ENCODE measurements around the gene HEXB.
"Not testable (repeated sequence)": the region's sequence is repeated elsewhere in the genome, so short reads cannot be mapped to it uniquely, and the experiment has no call there.

HEXB gene

DNA sequence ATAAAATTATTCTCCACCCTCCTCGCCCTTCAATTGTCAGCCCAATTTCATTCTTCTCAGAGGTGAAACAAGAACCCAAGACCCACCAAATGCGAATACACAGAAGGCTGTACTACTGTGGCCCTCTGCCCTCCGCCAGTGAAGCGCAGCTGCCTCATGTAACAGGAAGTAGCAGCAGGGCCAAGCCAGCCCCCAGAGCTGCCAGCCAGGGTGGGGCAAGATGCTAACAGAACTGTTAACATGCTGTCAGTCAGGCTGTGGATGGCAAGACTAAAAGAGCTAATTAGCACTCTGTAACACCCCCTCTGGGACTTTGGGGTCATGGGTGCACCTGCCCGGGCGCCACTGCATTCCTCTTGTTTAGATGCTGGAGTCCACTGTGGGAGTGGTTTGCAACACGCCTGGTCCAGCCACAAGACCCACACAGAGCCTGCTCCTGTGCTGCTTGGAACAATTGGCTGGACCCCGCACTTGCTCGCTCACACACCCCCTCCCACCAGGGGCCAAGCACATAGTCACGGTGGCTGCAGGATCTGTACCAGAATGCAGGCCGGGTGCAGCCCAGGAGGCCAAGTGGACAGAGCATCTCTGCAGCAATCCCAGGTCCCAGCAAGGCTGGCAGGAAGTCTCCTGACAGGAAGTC, 14.5 kb upstream of the HEXB start:
- DNase-seq = no peak
- Histone ChIP-seq H3K4me3 (ENCODE audit: low read length) (no peak overlapping the region), H3K27me3 (replicated peaks; ENCODE audit: insufficient read depth, low read length) (no peaks in the 10 kb centered on the region), H3K4me1 (ENCODE audit: low read length) (no peaks in the 10 kb centered on the region), H3K9ac (ENCODE audit: low read length) (no peak overlapping the region), H4K20me1 (ENCODE audit: insufficient read depth, low read length) (no peaks in the 10 kb centered on the region), H2AFZ (ENCODE audit: low read length) (no peak overlapping the region), H3F3A (ENCODE audit: insufficient read depth, low read length) (no peaks in the 10 kb centered on the region), H3K79me2 (ENCODE audit: low read length) (no peaks in the 10 kb centered on the region), H3K4me2 (ENCODE audit: low read depth, low read length) (no peak overlapping the region), H3K27ac (ENCODE audit: low read length) (no peak overlapping the region), H3K9me3 (replicated peaks; ENCODE audit: insufficient read depth, low read length) (no peaks in the 10 kb centered on the region), H3K36me3 (replicated peaks; ENCODE audit: insufficient read depth, low read length) (no peaks in the 10 kb centered on the region), H3K9me2 (replicated peaks; ENCODE audit: insufficient read depth, low read length) (no peaks in the 10 kb centered on the region)
- no peak for TF ChIP-seq EZH2 (optimal IDR thresholded peaks at IDR 0.05; ENCODE audit: low read depth, low read length)
- TF ChIP-seq EZH2phosphoT487 (IDR thresholded peaks at IDR 0.05; ENCODE audit: low read length) = no peak
- TF ChIP-seq, protein P1, sequence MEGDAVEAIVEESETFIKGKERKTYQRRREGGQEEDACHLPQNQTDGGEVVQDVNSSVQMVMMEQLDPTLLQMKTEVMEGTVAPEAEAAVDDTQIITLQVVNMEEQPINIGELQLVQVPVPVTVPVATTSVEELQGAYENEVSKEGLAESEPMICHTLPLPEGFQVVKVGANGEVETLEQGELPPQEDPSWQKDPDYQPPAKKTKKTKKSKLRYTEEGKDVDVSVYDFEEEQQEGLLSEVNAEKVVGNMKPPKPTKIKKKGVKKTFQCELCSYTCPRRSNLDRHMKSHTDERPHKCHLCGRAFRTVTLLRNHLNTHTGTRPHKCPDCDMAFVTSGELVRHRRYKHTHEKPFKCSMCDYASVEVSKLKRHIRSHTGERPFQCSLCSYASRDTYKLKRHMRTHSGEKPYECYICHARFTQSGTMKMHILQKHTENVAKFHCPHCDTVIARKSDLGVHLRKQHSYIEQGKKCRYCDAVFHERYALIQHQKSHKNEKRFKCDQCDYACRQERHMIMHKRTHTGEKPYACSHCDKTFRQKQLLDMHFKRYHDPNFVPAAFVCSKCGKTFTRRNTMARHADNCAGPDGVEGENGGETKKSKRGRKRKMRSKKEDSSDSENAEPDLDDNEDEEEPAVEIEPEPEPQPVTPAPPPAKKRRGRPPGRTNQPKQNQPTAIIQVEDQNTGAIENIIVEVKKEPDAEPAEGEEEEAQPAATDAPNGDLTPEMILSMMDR (IDR thresholded peaks at IDR 0.05; ENCODE audit: low read length) = no peak

DNA sequence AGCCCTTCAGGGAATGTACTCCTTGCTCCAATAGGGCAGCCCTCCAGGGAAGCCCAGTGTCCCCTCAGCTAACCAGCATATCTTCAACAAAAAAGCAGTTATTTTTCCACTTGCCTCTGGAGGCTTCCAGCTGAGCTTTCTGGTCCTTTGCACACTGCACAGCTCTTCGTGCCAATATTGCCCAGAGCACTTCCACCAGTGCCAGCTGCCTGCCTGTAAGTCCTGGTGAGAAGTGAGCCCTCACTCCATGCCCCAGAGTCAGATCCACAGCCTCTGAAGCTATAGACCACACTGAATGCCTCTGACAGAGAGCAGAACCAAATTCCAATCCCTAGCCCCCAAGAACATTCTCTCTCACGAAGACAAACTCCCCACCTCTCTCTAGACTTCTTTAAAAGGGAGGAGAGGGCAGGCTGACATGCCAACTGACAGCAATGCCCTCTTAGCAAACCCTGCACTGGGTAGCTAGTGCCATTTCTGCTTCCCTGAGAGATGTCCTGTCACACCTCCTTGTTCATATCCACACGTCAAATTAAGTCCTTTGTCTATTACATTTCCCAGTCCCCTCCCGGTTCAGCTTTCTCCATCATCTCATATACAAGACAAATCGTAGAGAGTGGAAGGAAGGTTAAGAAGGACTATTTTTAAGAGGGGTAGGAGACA, 12.7 kb upstream of the HEXB start:
- no peak for TF ChIP-seq EZH2phosphoT487 (IDR thresholded peaks at IDR 0.05; ENCODE audit: low read length)
- TF ChIP-seq EZH2 (optimal IDR thresholded peaks at IDR 0.05; ENCODE audit: low read depth, low read length) = no peak
- H3K79me2 ChIP-seq (ENCODE audit: low read length) = no peaks in the 10 kb centered on the region
- no peak overlapping the region for H3K9ac ChIP-seq (ENCODE audit: low read length)
- no peaks in the 10 kb centered on the region for H3K27me3 ChIP-seq (replicated peaks; ENCODE audit: insufficient read depth, low read length)
- H3K4me3 ChIP-seq (ENCODE audit: low read length) = no peak overlapping the region
- no peaks in the 10 kb centered on the region for H4K20me1 ChIP-seq (ENCODE audit: insufficient read depth, low read length)
- H3K4me2 ChIP-seq (ENCODE audit: low read depth, low read length) = no peak overlapping the region
- H3K4me1 ChIP-seq (ENCODE audit: low read length) = no peaks in the 10 kb centered on the region
- no peak for DNase-seq
- H3K36me3 ChIP-seq (replicated peaks; ENCODE audit: insufficient read depth, low read length) = no peaks in the 10 kb centered on the region
- no peaks in the 10 kb centered on the region for H3K9me3 ChIP-seq (replicated peaks; ENCODE audit: insufficient read depth, low read length)
- H3K27ac ChIP-seq (ENCODE audit: low read length) = no peak overlapping the region
- H3K9me2 ChIP-seq (replicated peaks; ENCODE audit: insufficient read depth, low read length) = no peaks in the 10 kb centered on the region
- H3F3A ChIP-seq (ENCODE audit: insufficient read depth, low read length) = no peaks in the 10 kb centered on the region
- H2AFZ ChIP-seq (ENCODE audit: low read length) = no peak overlapping the region

DNA sequence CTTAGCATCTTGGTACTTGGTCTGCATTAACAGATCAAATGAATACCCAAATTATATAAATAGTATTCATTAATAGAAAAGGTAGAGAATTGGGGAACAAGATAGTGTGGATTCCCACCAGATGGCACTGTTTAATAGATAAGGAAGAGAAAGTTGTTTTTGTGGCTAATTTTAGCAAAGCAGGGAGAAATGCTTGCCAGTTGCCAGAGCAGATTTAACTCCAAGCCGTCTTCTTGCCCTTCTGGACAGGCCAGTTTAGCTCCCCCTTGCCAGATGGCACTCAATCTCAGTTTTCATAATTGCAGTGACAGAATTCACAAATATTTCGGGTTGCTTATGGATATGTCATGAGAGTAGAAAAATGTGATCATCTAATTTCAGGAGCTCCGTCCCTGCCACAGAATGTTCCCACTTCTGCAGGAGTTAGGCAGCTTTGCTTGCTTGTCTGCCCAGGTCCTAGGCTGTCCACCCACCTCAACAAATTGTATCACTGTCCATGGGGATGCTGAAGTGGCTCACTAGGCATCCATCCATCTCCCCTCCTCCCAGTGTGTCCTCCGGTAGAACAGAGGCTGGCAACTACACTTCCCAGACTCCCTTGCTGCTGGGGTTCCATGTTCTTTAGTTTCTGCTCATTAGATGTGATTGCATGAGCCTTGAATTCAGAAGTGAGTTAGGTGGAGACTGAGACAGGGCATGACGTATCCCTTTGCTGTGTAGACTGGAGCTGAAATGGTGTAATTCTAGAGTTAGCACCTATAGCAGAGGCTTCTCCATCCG, 11.8 kb upstream of the HEXB start:
- no peaks in the 10 kb centered on the region for H3K79me2 ChIP-seq (ENCODE audit: low read length)
- H3K4me3 ChIP-seq (ENCODE audit: low read length) = no peak overlapping the region
- peak; percentile 31 for DNase-seq
- H3F3A ChIP-seq (ENCODE audit: insufficient read depth, low read length) = no peaks in the 10 kb centered on the region
- H2AFZ ChIP-seq (ENCODE audit: low read length) = no peak overlapping the region
- H3K27me3 ChIP-seq (replicated peaks; ENCODE audit: insufficient read depth, low read length) = no peaks in the 10 kb centered on the region
- H3K9ac ChIP-seq (ENCODE audit: low read length) = no peak overlapping the region
- no peak overlapping the region for H3K4me2 ChIP-seq (ENCODE audit: low read depth, low read length)
- no peaks in the 10 kb centered on the region for H4K20me1 ChIP-seq (ENCODE audit: insufficient read depth, low read length)
- TF ChIP-seq, protein P1 (IDR thresholded peaks at IDR 0.05; ENCODE audit: low read length) = peak; percentile 40
- TF ChIP-seq EZH2phosphoT487 (IDR thresholded peaks at IDR 0.05; ENCODE audit: low read length) = no peak
- no peak for TF ChIP-seq EZH2 (optimal IDR thresholded peaks at IDR 0.05; ENCODE audit: low read depth, low read length)
- H3K4me1 ChIP-seq (ENCODE audit: low read length) = no peaks in the 10 kb centered on the region
- H3K36me3 ChIP-seq (replicated peaks; ENCODE audit: insufficient read depth, low read length) = no peaks in the 10 kb centered on the region
- no peak overlapping the region for H3K27ac ChIP-seq (ENCODE audit: low read length)
- no peaks in the 10 kb centered on the region for H3K9me3 ChIP-seq (replicated peaks; ENCODE audit: insufficient read depth, low read length)
- no peaks in the 10 kb centered on the region for H3K9me2 ChIP-seq (replicated peaks; ENCODE audit: insufficient read depth, low read length)

DNA sequence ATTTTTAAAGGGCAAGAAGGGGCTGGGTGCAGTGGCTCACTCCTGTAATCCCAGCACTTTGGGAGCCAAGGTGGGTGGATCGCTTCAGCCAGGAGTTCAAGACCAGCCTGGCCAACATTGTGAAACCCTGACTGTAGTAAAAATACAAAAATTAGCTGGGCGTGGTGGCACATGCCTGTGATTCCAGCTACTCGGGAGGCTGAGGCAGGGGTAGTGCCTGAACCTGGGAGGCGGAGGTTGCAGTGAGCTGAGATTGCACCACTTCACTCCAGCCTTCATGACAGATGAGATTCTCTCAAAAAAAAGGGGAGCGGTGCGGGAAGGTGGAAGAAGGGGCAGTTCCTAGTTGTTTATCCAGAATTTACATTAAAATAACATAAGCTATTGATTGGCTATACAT, 8.6 kb upstream of the HEXB start:
- H3K4me3 ChIP-seq (ENCODE audit: low read length); H2AFZ ChIP-seq (ENCODE audit: low read length); H3K4me1 ChIP-seq (ENCODE audit: low read length); H3K27me3 ChIP-seq (replicated peaks; ENCODE audit: insufficient read depth, low read length); DNase-seq; H3K79me2 ChIP-seq (ENCODE audit: low read length); H3K4me2 ChIP-seq (ENCODE audit: low read depth, low read length); H3K36me3 ChIP-seq (replicated peaks; ENCODE audit: insufficient read depth, low read length); H3K27ac ChIP-seq (ENCODE audit: low read length); H4K20me1 ChIP-seq (ENCODE audit: insufficient read depth, low read length); H3K9ac ChIP-seq (ENCODE audit: low read length); H3K9me2 ChIP-seq (replicated peaks; ENCODE audit: insufficient read depth, low read length); H3F3A ChIP-seq (ENCODE audit: insufficient read depth, low read length); H3K9me3 ChIP-seq (replicated peaks; ENCODE audit: insufficient read depth, low read length): not testable (repeated sequence)

DNA sequence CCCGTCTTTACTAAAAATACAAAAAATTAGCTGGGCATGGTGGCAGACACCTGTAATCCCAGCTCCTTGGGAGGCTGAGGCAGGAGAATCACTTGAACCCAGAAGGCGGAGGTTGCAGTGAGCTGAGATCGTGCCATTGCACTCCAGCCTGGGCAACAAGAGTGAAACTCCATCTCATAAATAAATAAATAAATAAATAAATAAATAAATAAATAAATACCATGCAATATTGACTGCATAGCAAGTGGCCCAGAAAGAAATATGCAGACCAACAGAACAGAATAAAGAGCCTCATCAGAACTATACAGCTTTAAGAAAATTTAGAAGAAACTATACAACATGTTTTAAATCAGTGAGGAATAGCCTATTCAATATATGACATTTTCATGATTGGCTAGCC, 6.9 kb upstream of the HEXB start:
- H3K79me2 ChIP-seq (ENCODE audit: low read length); H3K9me2 ChIP-seq (replicated peaks; ENCODE audit: insufficient read depth, low read length); H3K27me3 ChIP-seq (replicated peaks; ENCODE audit: insufficient read depth, low read length); H3K9ac ChIP-seq (ENCODE audit: low read length); H3K4me1 ChIP-seq (ENCODE audit: low read length); DNase-seq; H3F3A ChIP-seq (ENCODE audit: insufficient read depth, low read length); H4K20me1 ChIP-seq (ENCODE audit: insufficient read depth, low read length); H3K27ac ChIP-seq (ENCODE audit: low read length); H3K36me3 ChIP-seq (replicated peaks; ENCODE audit: insufficient read depth, low read length); H2AFZ ChIP-seq (ENCODE audit: low read length); H3K4me2 ChIP-seq (ENCODE audit: low read depth, low read length); H3K9me3 ChIP-seq (replicated peaks; ENCODE audit: insufficient read depth, low read length); H3K4me3 ChIP-seq (ENCODE audit: low read length): not testable (repeated sequence)

DNA sequence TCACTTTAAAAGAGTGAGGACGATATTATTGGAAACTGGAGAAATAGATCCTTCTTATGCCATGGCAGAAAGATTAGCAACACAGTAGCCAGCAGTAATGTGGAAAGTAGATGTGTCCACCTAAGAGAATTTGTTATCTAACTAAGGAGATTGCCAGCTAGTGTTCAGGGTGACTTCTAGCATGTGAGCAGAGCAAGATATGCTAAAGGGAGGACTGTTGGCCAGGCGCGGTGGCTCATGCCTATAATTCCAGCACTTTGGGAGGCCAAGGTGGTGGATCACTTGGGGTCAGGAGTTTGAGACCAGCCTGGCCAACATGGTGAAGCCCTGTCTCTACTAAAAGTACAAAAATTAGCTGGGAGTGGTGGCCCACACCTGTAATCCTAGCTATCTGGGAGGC, 5.7 kb upstream of the HEXB start:
- not testable (repeated sequence) for H3K9ac ChIP-seq (ENCODE audit: low read length); H3K36me3 ChIP-seq (replicated peaks; ENCODE audit: insufficient read depth, low read length); H3K4me1 ChIP-seq (ENCODE audit: low read length); H3F3A ChIP-seq (ENCODE audit: insufficient read depth, low read length); H3K4me2 ChIP-seq (ENCODE audit: low read depth, low read length); H3K4me3 ChIP-seq (ENCODE audit: low read length); H3K79me2 ChIP-seq (ENCODE audit: low read length); H4K20me1 ChIP-seq (ENCODE audit: insufficient read depth, low read length); H3K27me3 ChIP-seq (replicated peaks; ENCODE audit: insufficient read depth, low read length); H3K9me3 ChIP-seq (replicated peaks; ENCODE audit: insufficient read depth, low read length); DNase-seq; H3K27ac ChIP-seq (ENCODE audit: low read length); H3K9me2 ChIP-seq (replicated peaks; ENCODE audit: insufficient read depth, low read length); H2AFZ ChIP-seq (ENCODE audit: low read length)
